Measurements from ENCODE around the gene RHBDL3.

Gene RHBDL3

GRCh38 chr17:32357615-32358014 is 92.0 kb downstream of the RHBDL3 start:
- no peak for DNase-seq (ENCODE audit: low read depth)

GRCh38 chr17:32361270-32361669 is 95.6 kb downstream of the RHBDL3 start:
- DNase-seq (ENCODE audit: low read depth), result no peak

GRCh38 chr17:32370426-32370825 is 104.8 kb downstream of the RHBDL3 start:
- DNase-seq (ENCODE audit: low read depth), result no peak
